Measurements from ENCODE around the gene MRAS.

The MRAS gene

DNA sequence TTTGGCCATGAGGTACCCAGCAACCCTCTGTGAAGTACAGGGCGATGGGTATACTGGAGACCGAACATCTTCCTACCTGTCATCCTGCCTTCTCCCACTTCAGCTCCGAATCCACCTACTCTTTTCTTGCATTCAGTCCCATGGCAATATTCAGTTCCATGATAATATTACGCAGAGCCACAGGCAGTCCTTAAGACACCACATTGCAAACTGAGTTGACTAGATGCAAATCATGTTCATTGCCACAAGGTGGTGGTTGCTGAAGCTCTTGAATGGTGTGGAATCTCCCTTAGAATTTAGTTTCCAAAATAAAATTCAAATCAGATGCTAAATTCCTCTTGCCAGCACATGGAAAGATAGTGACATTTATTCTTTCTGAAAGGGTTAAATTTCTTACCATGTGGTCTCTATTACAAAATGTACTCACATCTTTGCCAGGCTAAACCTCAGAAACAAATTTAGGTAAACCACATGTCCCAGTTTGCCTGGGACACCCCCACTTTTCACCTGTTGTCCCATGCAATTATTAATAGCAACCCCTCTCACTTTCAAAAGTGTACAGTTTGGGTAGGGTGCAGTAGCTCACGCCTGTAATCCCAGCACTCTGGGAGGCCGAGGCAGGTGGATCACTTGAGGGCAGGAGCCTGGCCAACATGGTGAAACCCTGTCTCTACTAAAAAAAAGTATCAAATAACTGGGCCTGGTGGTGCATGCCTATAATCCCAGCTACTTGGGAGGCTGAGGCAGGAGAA, 17.1 kb upstream of the MRAS start:
- H3K4me1 ChIP-seq (ENCODE audit: control insufficient read depth, insufficient read depth, low read length) = no peaks in the 10 kb centered on the region
- H3K36me3 ChIP-seq (ENCODE audit: control insufficient read depth in 2 of 2, insufficient read depth in 1 of 2, low read length in 2 of 2) = no peaks in the 10 kb centered on the region
- no peak overlapping the region for H3K27ac ChIP-seq (ENCODE audit: extremely low read depth, low read depth, low read length)
- H3K9me3 ChIP-seq (ENCODE audit: control insufficient read depth, insufficient read depth, low read depth, low read length) = no peaks in the 10 kb centered on the region
- CTCF ChIA-PET = interaction anchor here (0.9 to 1.6 kb wide), 8 partner anchors 15 to 585 kb away, joined by 3 to 5 read pairs (median 3); partner anchors contain the start of gene MRAS
- POLR2A ChIA-PET = no interaction called here
- H3K4me3 ChIP-seq (ENCODE audit: low read depth, low read length) = no peak overlapping the region
- TF ChIP-seq ZBTB8A (tag by site-specific recombination; IDR thresholded peaks at IDR 0.05) (no peak), ZNF830 (tag by site-specific recombination; IDR thresholded peaks at IDR 0.05; ENCODE audit: low read depth) (no peak), ZNF335 (tag by site-specific recombination; conservative IDR thresholded peaks at IDR 0.05) (peak; percentile 86), SCRT2 (tag by site-specific recombination; IDR thresholded peaks at IDR 0.05) (peak; percentile 31; the same call in 1 of the 2 replicates), ZBTB49 (tag by site-specific recombination; IDR thresholded peaks at IDR 0.05; ENCODE audit: low read depth) (no peak), ZNF600 (tag by site-specific recombination; IDR thresholded peaks at IDR 0.05) (no peak)

- Histone ChIP-seq H3K36me3 (ENCODE audit: control insufficient read depth in 2 of 2, insufficient read depth in 1 of 2, low read length in 2 of 2) (no peaks in the 10 kb centered on the region), H3K9me3 (ENCODE audit: control insufficient read depth, insufficient read depth, low read depth, low read length) (no peaks in the 10 kb centered on the region), H3K4me3 (ENCODE audit: low read depth, low read length) (no peak overlapping the region), H3K27ac (ENCODE audit: extremely low read depth, low read depth, low read length) (no peak overlapping the region), H3K4me1 (ENCODE audit: control insufficient read depth, insufficient read depth, low read length) (no peaks in the 10 kb centered on the region)
- CTCF ChIA-PET = interaction anchor here (0.6 to 1.4 kb wide), 7 partner anchors 36 to 727 kb away, joined by 3 to 5 read pairs (median 3); no protein-coding TSS in a partner anchor
- TF ChIP-seq ZNF654 (tag by site-specific recombination; IDR thresholded peaks at IDR 0.05; ENCODE audit: low read depth) (peak; percentile 49), ZNF610 (tag by site-specific recombination; IDR thresholded peaks at IDR 0.05; ENCODE audit: borderline replicate concordance) (no peak)
- POLR2A ChIA-PET = no interaction called here
These were observed 15.8 kb upstream of the MRAS start for GRCh38 chr3:138332472-138333073.

DNA sequence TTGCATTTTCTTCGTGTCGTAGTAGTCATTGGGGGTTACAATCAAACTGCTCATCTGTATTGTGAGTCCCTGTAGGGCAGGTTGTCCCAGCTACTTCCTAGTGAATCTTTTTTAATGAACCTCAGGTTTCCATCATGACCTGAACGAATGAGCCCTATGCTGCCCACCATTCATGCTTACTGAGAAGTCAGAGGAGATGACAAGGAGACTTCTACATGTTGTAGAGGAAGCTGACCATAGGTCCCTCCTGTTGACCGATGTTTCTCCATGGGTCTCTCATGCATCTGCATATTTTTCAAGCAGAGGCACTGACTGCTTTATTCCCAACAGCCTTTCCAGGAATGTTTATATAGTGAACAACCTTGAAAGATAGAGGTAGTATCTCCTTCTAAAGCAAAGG, 13.8 kb upstream of the MRAS start:
- ChIA-PET CTCF (interaction anchor here (0.8 to 1.3 kb wide), 2 partner anchors 91 to 996 kb away, joined by 3 to 4 read pairs; no protein-coding TSS in a partner anchor), POLR2A (no interaction called here)
- Histone ChIP-seq H3K36me3 (ENCODE audit: control insufficient read depth in 2 of 2, insufficient read depth in 1 of 2, low read length in 2 of 2) (no peaks in the 10 kb centered on the region), H3K27ac (ENCODE audit: extremely low read depth, low read depth, low read length) (no peak overlapping the region), H3K4me1 (ENCODE audit: control insufficient read depth, insufficient read depth, low read length) (no peaks in the 10 kb centered on the region), H3K4me3 (ENCODE audit: low read depth, low read length) (no peak overlapping the region), H3K9me3 (ENCODE audit: control insufficient read depth, insufficient read depth, low read depth, low read length) (no peaks in the 10 kb centered on the region)
- no peak for TF ChIP-seq ZNF558 (tag by site-specific recombination; IDR thresholded peaks at IDR 0.05)
- TF ChIP-seq ZNF362 (tag by site-specific recombination; IDR thresholded peaks at IDR 0.05) = no peak
- TF ChIP-seq FEZF1 (tag by site-specific recombination; IDR thresholded peaks at IDR 0.05) = no peak
- no peak for TF ChIP-seq YY2 (tag by site-specific recombination; IDR thresholded peaks at IDR 0.05)
- TF ChIP-seq MEIS1 (CRISPR knock-in tag; IDR thresholded peaks at IDR 0.05; ENCODE audit: borderline replicate concordance) = no peak
- no peak for TF ChIP-seq ELK4 (IDR thresholded peaks at IDR 0.05; ENCODE audit: borderline replicate concordance, low read depth, low read length)
- TF ChIP-seq HOXA7 (CRISPR knock-in tag; IDR thresholded peaks at IDR 0.05; ENCODE audit: borderline replicate concordance) = no peak
- TF ChIP-seq ZEB2 (tag by site-specific recombination; IDR thresholded peaks at IDR 0.05) = no peak
- no peak for TF ChIP-seq TRIM28 (IDR thresholded peaks at IDR 0.05; ENCODE audit: borderline replicate concordance, low read length)
- TF ChIP-seq KLF7 (tag by site-specific recombination; IDR thresholded peaks at IDR 0.05; ENCODE audit: borderline replicate concordance) = no peak
- TF ChIP-seq ZNF600 (tag by site-specific recombination; IDR thresholded peaks at IDR 0.05) = no peak

Measured in HEK293 (cell line).